ENCODE measurements around the gene USP5.

The USP5 gene

DNA sequence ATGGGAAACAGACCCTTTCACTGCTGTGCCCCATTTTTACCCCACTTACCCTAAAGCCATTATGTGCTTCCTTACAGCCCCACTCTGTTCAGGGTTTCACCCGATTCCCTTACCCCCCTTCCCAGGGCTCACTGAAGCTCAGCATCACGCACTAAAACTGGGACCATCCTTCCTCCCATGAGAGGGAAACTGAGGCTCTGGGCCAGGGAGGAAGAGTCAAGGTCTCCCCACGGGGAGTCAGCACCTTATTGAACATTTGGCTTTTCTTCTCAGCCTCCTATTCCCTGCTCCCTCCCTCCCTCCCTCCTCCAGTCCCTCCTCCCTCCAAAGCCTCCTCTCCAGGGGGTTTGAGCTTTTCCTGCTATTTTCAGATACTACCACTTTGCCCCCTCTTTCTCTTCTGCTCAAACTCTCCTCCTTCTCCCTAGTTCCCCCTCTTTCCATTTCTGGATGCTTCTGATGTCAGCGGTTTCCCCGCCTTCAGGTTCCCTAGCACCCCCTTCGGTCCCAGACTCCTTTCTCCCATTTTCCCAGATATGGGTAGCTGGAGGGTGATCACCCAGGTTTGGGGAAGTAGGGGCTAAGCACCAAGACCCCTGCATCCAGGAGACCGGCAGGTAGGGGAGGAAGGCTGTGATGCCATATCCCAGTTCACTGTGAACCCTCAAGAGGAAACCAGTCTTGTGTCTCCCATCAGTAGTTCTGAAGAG lies 29.4 kb upstream of the USP5 start:
- Histone ChIP-seq H3K27ac (no peak overlapping the region), H3K27me3 (ENCODE audit: control insufficient read depth, insufficient read depth, low read length) (no peaks in the 10 kb centered on the region)
- TF ChIP-seq, protein P1, sequence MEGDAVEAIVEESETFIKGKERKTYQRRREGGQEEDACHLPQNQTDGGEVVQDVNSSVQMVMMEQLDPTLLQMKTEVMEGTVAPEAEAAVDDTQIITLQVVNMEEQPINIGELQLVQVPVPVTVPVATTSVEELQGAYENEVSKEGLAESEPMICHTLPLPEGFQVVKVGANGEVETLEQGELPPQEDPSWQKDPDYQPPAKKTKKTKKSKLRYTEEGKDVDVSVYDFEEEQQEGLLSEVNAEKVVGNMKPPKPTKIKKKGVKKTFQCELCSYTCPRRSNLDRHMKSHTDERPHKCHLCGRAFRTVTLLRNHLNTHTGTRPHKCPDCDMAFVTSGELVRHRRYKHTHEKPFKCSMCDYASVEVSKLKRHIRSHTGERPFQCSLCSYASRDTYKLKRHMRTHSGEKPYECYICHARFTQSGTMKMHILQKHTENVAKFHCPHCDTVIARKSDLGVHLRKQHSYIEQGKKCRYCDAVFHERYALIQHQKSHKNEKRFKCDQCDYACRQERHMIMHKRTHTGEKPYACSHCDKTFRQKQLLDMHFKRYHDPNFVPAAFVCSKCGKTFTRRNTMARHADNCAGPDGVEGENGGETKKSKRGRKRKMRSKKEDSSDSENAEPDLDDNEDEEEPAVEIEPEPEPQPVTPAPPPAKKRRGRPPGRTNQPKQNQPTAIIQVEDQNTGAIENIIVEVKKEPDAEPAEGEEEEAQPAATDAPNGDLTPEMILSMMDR (IDR thresholded peaks at IDR 0.05): no peak

DNA sequence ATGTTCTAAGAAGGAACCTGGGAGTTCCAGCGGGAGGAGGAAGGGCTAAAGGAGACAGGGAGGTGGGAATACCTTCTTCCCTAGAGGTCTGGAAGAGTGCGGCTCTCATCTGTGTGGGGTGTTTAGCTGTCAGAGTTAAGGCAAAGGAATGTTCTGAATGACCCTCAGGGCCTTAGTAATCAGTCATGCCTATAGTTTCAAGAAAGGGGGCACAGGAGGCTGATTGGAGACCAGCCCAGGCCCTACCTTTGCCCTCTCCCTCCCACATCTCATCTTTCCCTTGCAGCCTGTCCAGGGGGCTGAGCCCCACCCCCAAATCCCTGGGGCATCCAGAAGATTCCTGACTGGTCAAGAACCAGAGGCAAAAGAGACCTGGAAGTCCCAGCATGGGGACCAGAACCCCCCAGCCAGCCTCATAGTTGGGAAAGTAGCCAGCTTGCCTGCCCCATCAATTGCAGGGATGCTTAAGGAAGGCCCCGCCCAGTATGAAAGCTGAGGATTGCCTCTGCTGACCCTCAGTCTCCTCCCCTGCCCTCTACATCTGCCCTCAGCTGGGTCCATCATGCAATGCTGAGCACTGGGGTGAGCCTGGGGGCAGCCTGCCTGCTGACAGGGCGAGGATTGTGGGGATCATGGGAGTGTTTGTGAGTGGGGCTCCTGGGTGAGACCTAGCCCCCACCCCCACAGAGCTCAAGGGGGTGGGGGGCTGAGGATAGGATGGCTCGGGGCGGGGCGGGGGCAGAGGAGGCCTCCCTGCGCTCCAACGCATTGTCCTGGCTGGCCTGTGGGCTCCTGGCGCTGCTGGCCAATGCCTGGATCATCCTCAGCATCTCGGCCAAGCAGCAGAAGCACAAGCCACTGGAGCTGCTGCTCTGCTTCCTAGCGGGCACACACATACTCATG lies 28.5 kb upstream of the USP5 start:
- Histone ChIP-seq H3K9ac (no peak overlapping the region), H3K36me3 (ENCODE audit: control insufficient read depth, insufficient read depth, low read length) (no peaks in the 10 kb centered on the region), H3K4me1 (peaks cover 16% of the 10 kb centered on the region), H3K79me2 (no peaks in the 10 kb centered on the region), H3K4me3 (ENCODE audit: low read depth, low read length) (no peak overlapping the region), H3K27ac (no peak overlapping the region), H3K27me3 (ENCODE audit: control insufficient read depth, insufficient read depth, low read length) (no peaks in the 10 kb centered on the region), H2AFZ (no peak overlapping the region), H3K4me2 (ENCODE audit: low read length) (no peak overlapping the region), H3K9me3 (ENCODE audit: control insufficient read depth, low read length) (no peaks in the 10 kb centered on the region)
- TF ChIP-seq, protein P1 (IDR thresholded peaks at IDR 0.05): no peak

More for the DNA sequence above, 29.4 kb upstream of the USP5 start:
- H3K4me3 ChIP-seq (ENCODE audit: low read depth, low read length): peak overlapping the region; percentile 69
- no peaks in the 10 kb centered on the region for H3K9me3 ChIP-seq (ENCODE audit: control insufficient read depth, low read length)
- peaks cover 16% of the 10 kb centered on the region for H3K4me1 ChIP-seq
- no peak overlapping the region for H3K9ac ChIP-seq
- no peak overlapping the region for H2AFZ ChIP-seq
- peak overlapping the region; percentile 86 for H3K4me2 ChIP-seq (ENCODE audit: low read length)
- no peaks in the 10 kb centered on the region for H3K79me2 ChIP-seq
- H3K36me3 ChIP-seq (ENCODE audit: control insufficient read depth, insufficient read depth, low read length): no peaks in the 10 kb centered on the region

DNA sequence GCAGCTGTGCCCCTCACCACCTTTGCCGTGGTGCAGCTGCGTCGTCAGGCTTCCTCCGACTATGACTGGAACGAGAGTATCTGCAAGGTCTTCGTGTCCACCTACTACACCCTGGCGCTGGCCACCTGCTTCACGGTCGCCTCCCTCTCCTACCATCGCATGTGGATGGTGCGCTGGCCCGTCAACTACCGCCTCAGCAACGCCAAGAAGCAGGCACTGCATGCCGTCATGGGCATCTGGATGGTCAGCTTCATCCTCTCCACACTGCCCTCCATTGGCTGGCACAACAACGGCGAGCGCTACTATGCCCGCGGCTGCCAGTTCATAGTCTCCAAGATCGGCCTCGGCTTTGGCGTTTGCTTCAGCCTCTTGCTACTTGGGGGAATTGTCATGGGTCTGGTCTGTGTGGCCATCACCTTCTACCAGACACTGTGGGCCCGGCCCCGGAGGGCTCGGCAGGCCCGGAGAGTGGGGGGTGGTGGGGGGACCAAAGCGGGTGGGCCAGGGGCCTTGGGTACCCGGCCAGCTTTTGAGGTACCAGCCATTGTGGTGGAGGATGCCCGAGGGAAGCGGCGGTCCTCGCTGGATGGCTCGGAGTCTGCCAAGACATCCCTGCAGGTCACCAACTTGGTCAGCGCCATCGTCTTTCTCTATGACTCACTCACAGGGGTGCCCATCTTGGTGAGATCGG lies 27.7 kb upstream of the USP5 start:
- no peak overlapping the region for H3K4me2 ChIP-seq (ENCODE audit: low read length)
- H3K9ac ChIP-seq: no peak overlapping the region
- peaks cover 16% of the 10 kb centered on the region for H3K4me1 ChIP-seq
- H3K27ac ChIP-seq: no peak overlapping the region
- H3K4me3 ChIP-seq (ENCODE audit: low read depth, low read length): no peak overlapping the region
- TF ChIP-seq, protein P1 (IDR thresholded peaks at IDR 0.05): no peak
- H3K27me3 ChIP-seq (ENCODE audit: control insufficient read depth, insufficient read depth, low read length): no peaks in the 10 kb centered on the region
- no peaks in the 10 kb centered on the region for H3K36me3 ChIP-seq (ENCODE audit: control insufficient read depth, insufficient read depth, low read length)
- no peaks in the 10 kb centered on the region for H3K79me2 ChIP-seq
- H3K9me3 ChIP-seq (ENCODE audit: control insufficient read depth, low read length): no peaks in the 10 kb centered on the region
- H2AFZ ChIP-seq: no peak overlapping the region

DNA sequence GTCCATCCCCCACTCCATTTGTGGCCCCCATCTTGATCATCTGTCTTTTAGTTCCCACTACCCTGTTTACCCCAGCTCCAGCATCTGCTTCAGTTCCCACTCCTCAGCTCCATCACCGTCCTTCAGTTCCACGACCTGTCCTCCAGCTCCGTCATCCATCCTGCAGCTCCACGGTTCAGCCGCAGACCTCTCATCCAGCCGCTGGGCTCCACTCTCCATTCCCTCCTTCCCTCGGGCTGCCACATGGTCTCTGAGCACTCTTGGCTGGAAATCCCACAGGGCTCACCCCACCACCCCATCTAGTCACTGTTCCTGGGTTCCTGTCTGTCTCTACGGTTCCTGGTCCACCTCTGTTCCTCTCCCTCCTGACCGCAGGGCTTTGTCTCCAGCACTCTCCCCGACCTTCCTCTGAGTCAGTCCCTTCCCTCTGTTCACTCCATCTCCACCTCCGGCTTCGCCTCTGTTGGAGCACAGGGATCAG lies 27.0 kb upstream of the USP5 start:
- Histone ChIP-seq H3K9me3 (ENCODE audit: control insufficient read depth, low read length) (no peaks in the 10 kb centered on the region), H3K4me1 (peaks cover 19% of the 10 kb centered on the region), H3K4me2 (ENCODE audit: low read length) (no peak overlapping the region), H2AFZ (no peak overlapping the region), H3K27ac (no peak overlapping the region), H3K4me3 (ENCODE audit: low read depth, low read length) (no peak overlapping the region), H3K36me3 (ENCODE audit: control insufficient read depth, insufficient read depth, low read length) (no peaks in the 10 kb centered on the region), H3K79me2 (no peaks in the 10 kb centered on the region), H3K27me3 (ENCODE audit: control insufficient read depth, insufficient read depth, low read length) (no peaks in the 10 kb centered on the region), H3K9ac (no peak overlapping the region)
- TF ChIP-seq, protein P1 (IDR thresholded peaks at IDR 0.05): no peak

All from parathyroid adenoma (tissue), 2 donors.